Smooth muscle cell (in vitro differentiated cells): ENCODE data around the gene DSCAML1. TPM values are rescaled to one million over a fixed set of nuclear protein-coding genes. Genes with fewer than 3 reads are reported as not detected.
A peak's percentile ranks its signal among the peaks of the same experiment; 100 is the strongest.

Source experiments
- DNase-seq: peaks from one replicate; lab custom pipeline; 2025; ENCODE audit not compliant: unreplicated experiment; lab: John Stamatoyannopoulos, UW
- H2AFZ ChIP-seq: fragments of 200-600 bp; sonication (generic); 2 replicates; pipeline ENCODE4 v1.6.0; 2016; ENCODE audit warnings: antibody characterized with exemption, low read depth, mild to moderate bottlenecking
- H3F3A ChIP-seq: fragments of 200-600 bp; sonication (generic); 2 replicates; pipeline ENCODE4 v1.6.0; 2017; ENCODE audit warnings: antibody characterized with exemption, low read depth
- H3K27ac ChIP-seq: fragments of 200-600 bp; sonication (generic); 2 replicates; pipeline ENCODE4 v1.5.1; 2016; ENCODE audit warnings: low read depth, mild to moderate bottlenecking
- H3K27me3 ChIP-seq: fragments of 200-600 bp; sonication (generic); 2 replicates; pipeline ENCODE4 v1.6.1; 2016; ENCODE audit warnings: low read depth, mild to moderate bottlenecking
- H3K36me3 ChIP-seq: fragments of 200-600 bp; sonication (generic); 2 replicates; pipeline ENCODE4 v1.5.1; 2016; ENCODE audit warnings: low read depth
- H3K4me1 ChIP-seq: fragments of 200-600 bp; sonication (generic); 2 replicates; pipeline ENCODE4 v1.5.1; 2016; ENCODE audit warnings: low read depth
- H3K4me2 ChIP-seq: fragments of 200-600 bp; sonication (generic); 2 replicates; pipeline ENCODE4 v1.6.0; 2016; ENCODE audit warnings: mild to moderate bottlenecking
- H3K4me3 ChIP-seq: fragments of 200-600 bp; sonication (generic); 2 replicates; pipeline ENCODE4 v1.5.1; 2016; ENCODE audit warnings: mild to moderate bottlenecking
- H3K79me2 ChIP-seq: fragments of 200-600 bp; sonication (generic); 2 replicates; pipeline ENCODE4 v1.6.0; 2016; ENCODE audit warnings: low read depth, mild to moderate bottlenecking
- H3K9ac ChIP-seq: fragments of 200-600 bp; sonication (generic); 2 replicates; pipeline ENCODE4 v1.6.0; 2016; ENCODE audit warnings: low read depth
- H3K9me3 ChIP-seq: fragments of 200-600 bp; sonication (generic); replicated peaks from 2 replicates; pipeline ENCODE4 v1.5.1; 2016; ENCODE audit warnings: low read depth
- H4K20me1 ChIP-seq: fragments of 200-600 bp; sonication (generic); 2 replicates; pipeline ENCODE4 v1.6.0; 2016; ENCODE audit warnings: low read depth
- WGBS: methylation state at CpG from one replicate; pipeline ENCODE4 v1.1.7; 2016; ENCODE audit warnings: low lambda C conversion rate; 5-methylcytosine and 5-hydroxymethylcytosine counted together
- polyA plus RNA-seq: library from polyadenylated mRNA; unstranded; fragments of >200 nt; fragmentation: Nextera tagmentation; extraction: Ambion mirVana; gene quantifications from 2 replicates; pipeline ENCODE4 v1.2.1, GENCODE V29; 2016
- total RNA-seq: library from RNA; depleted of rRNA; stranded (reverse); fragments of >200 nt; gene quantifications from 2 replicates; pipeline ENCODE4 v1.2.3, GENCODE V29; 2014
- TF ChIP-seq, protein P1 (sequence below): fragments of 200-600 bp; sonication (generic); IDR thresholded peaks from 2 replicates; pipeline ENCODE4 v1.5.1; 2017; ENCODE audit warnings: borderline replicate concordance, mild to moderate bottlenecking, antibody characterized with exemption; ENCODE audit not compliant: insufficient read depth, poor library complexity, severe bottlenecking

DSCAML1 gene
- total and polyA plus RNA-seq, 2 experiments from 2014 or later = 0.22 TPM; not detected in 1

DNA sequence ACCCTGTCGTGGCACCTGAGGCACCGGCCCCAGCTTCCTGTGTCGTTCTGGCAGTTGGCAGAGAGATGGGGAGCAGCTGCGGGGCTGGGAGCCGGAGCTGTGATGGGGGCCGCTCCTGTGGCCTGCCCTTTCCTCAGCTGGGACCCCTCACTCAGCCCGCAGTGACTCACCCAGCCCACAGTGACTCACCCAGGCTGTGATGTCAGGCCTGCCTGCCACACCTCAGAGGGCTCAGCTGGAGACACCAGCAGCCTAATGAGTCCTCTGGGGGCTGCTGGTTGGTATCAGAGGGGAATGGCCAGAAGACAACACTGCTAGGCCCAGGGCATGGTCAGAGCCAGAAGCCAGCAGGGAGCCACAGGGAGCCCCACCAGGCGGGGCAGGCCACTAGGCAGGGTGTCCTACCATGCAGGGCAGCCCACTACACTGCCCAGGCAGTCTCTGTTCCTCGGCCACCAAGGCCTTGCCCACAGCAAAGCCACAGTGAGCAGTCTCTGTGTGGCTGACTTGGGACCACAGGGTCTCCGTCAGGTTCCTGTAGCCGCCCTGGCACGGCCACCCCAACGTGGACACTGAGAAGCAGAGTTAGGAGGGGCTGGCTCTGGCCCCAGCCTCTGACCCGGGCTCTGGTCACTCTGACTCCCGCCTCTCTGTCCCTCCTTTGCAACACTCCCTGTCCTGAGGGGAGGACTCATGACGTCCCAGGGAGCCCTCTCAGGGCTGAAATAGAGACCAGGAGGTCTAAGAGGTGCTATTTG is 31.8 kb upstream of the DSCAML1 start:
- H3K9me3 ChIP-seq = no peaks in the 10 kb centered on the region
- no peak overlapping the region for H2AFZ ChIP-seq
- H3K27ac ChIP-seq = peak overlapping the region; percentile 69
- peaks cover 3% of the 10 kb centered on the region for H3K4me1 ChIP-seq
- DNase-seq = peak; percentile 36
- peak overlapping the region; percentile 64 for H3K9ac ChIP-seq
- peak overlapping the region; percentile 54 for H3K4me2 ChIP-seq
- H3K79me2 ChIP-seq = no peaks in the 10 kb centered on the region
- no peak overlapping the region for H3K4me3 ChIP-seq
- no peaks in the 10 kb centered on the region for H3K27me3 ChIP-seq
- TF ChIP-seq, protein P1, sequence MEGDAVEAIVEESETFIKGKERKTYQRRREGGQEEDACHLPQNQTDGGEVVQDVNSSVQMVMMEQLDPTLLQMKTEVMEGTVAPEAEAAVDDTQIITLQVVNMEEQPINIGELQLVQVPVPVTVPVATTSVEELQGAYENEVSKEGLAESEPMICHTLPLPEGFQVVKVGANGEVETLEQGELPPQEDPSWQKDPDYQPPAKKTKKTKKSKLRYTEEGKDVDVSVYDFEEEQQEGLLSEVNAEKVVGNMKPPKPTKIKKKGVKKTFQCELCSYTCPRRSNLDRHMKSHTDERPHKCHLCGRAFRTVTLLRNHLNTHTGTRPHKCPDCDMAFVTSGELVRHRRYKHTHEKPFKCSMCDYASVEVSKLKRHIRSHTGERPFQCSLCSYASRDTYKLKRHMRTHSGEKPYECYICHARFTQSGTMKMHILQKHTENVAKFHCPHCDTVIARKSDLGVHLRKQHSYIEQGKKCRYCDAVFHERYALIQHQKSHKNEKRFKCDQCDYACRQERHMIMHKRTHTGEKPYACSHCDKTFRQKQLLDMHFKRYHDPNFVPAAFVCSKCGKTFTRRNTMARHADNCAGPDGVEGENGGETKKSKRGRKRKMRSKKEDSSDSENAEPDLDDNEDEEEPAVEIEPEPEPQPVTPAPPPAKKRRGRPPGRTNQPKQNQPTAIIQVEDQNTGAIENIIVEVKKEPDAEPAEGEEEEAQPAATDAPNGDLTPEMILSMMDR = no peak
- H3K36me3 ChIP-seq = no peaks in the 10 kb centered on the region
- no peaks in the 10 kb centered on the region for H3F3A ChIP-seq
- 61% methylated on average over 15 of the region's 16 CpGs for WGBS
- H4K20me1 ChIP-seq = no peaks in the 10 kb centered on the region

DNA sequence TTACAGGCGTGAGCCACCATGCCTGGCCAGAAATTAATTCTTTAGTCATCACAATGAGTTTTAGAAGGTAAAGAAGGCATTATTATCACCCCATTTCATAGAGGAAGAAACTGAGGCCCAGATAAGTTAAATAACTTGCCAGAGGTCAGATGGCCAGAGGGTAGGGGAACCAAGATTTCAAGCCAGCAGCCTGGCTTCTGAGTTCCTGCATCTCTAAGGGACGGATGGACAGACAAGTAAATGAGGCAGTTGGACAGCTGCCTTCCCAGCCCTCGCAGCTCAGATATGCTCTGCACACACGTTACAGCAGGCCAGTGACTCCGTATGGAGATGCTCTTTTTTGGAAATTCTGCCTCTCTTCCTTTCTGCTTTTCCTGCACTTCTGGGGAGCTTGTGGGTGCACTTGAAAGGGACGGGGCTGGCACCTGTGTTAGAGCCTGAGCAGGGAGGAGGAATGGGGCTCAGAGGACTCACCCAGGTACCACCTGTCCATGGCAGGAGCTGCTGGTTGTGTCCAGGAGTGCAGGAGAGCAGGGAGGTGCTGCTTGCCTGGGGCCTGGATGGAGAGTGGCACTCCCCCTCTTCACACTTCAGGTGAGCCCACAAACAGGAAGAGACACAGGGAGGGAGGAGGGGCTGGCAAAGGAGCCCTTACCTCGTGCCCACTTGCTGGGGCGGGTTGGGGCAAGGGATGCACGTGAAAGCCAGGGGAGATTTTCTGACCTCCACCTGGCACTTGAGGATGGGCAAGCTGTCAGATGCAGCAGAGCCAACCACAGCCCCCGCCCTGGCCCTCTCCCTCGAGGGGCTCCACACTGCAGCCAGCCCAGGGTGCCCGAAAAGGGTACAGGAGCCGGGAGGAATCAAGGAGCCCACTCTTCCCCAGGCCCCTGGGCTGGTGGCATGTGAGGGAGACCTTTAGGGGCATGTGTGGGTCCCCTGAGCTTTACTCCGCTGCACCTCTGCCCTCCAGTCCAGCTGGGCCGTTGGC is 30.8 kb upstream of the DSCAML1 start:
- Histone ChIP-seq H3K9me3 (no peaks in the 10 kb centered on the region), H3K9ac (no peak overlapping the region), H3K27ac (no peak overlapping the region), H3K27me3 (no peaks in the 10 kb centered on the region), H3K79me2 (no peaks in the 10 kb centered on the region), H3K4me3 (no peak overlapping the region), H3F3A (no peaks in the 10 kb centered on the region), H3K4me1 (peaks cover 3% of the 10 kb centered on the region), H2AFZ (no peak overlapping the region), H4K20me1 (no peaks in the 10 kb centered on the region), H3K36me3 (no peaks in the 10 kb centered on the region), H3K4me2 (peak overlapping the region; percentile 47)
- WGBS = 92% methylated on average over 15 of the region's 15 CpGs
- TF ChIP-seq, protein P1 = no peak
- no peak for DNase-seq

GRCh38 chr11:117826832-117827231 is 29.8 kb upstream of the DSCAML1 start:
- TF ChIP-seq, protein P1 = no peak
- 82% methylated on average over 3 of the region's 3 CpGs for WGBS

More at GRCh38 chr11:117826832-117827231, 29.8 kb upstream of the DSCAML1 start:
- Histone ChIP-seq H2AFZ (no peak overlapping the region), H3K9me3 (no peaks in the 10 kb centered on the region), H3K4me2 (no peak overlapping the region), H3K36me3 (no peaks in the 10 kb centered on the region), H3F3A (no peaks in the 10 kb centered on the region), H3K9ac (no peak overlapping the region), H3K4me3 (no peak overlapping the region), H3K27me3 (no peaks in the 10 kb centered on the region), H3K4me1 (peaks cover 3% of the 10 kb centered on the region), H3K79me2 (no peaks in the 10 kb centered on the region), H3K27ac (no peak overlapping the region), H4K20me1 (no peaks in the 10 kb centered on the region)
- DNase-seq = no peak
